ENCODE results near the gene FAIM2. TPM values are rescaled to one million over a fixed set of nuclear protein-coding genes. Genes with fewer than 3 reads are reported as not detected.

The FAIM2 gene
- total RNA-seq (2014; rRNA removed; shearing (Covaris generic)): 0.34 and 0.49 TPM in 2 replicates

GRCh38 chr12:49903700-49904423, at the start of gene FAIM2:
Gene FAIM2 (minus strand): TSS chr12:49903900. CDS start chr12:49903792, 108 bp downstream.
- DNase-seq (ENCODE audit: low read depth): peak; percentile 16

GRCh38 chr12:49953151-49953550, 49.5 kb upstream of the FAIM2 start:
- DNase-seq (ENCODE audit: low read depth): no peak

GRCh38 chr12:49952391-49953055, 48.8 kb upstream of the FAIM2 start:
- DNase-seq (ENCODE audit: low read depth): no peak

- DNase-seq (ENCODE audit: low read depth): no peak
These were observed 47.9 kb upstream of the FAIM2 start for GRCh38 chr12:49951411-49952240.

GRCh38 chr12:49950273-49951251, 46.9 kb upstream of the FAIM2 start, which contains the start of gene AQP2:
Gene AQP2 (plus strand): TSS chr12:49950737. CDS start chr12:49950831, 94 bp downstream.
- DNase-seq (ENCODE audit: low read depth): no peak

- DNase-seq (ENCODE audit: low read depth): no peak
These were observed 46.2 kb upstream of the FAIM2 start for GRCh38 chr12:49949866-49950265.

- no peak for DNase-seq (ENCODE audit: low read depth)
These were observed 45.5 kb upstream of the FAIM2 start for GRCh38 chr12:49948866-49949845.

GRCh38 chr12:49947593-49948226, 44.0 kb upstream of the FAIM2 start:
- no peak for DNase-seq (ENCODE audit: low read depth)

GRCh38 chr12:49946497-49946896, 42.8 kb upstream of the FAIM2 start:
- DNase-seq (ENCODE audit: low read depth): no peak

- no peak for DNase-seq (ENCODE audit: low read depth)
These were observed 42.4 kb upstream of the FAIM2 start for GRCh38 chr12:49946086-49946485.

- DNase-seq (ENCODE audit: low read depth): peak; percentile 76
These were observed 41.8 kb upstream of the FAIM2 start for GRCh38 chr12:49945394-49946080.

GRCh38 chr12:49944718-49945117, 41.0 kb upstream of the FAIM2 start:
- DNase-seq (ENCODE audit: low read depth): no peak

- no peak for DNase-seq (ENCODE audit: low read depth)
These were observed 40.3 kb upstream of the FAIM2 start for GRCh38 chr12:49944046-49944445.

- no peak for DNase-seq (ENCODE audit: low read depth)
These were observed 39.9 kb upstream of the FAIM2 start for GRCh38 chr12:49943625-49943960.

GRCh38 chr12:49942921-49943624, 39.4 kb upstream of the FAIM2 start:
- DNase-seq (ENCODE audit: low read depth): no peak

- DNase-seq (ENCODE audit: low read depth): no peak
These were observed 38.8 kb upstream of the FAIM2 start for GRCh38 chr12:49942512-49942893.

GRCh38 chr12:49941556-49942511, 38.1 kb upstream of the FAIM2 start:
- DNase-seq (ENCODE audit: low read depth): no peak
